ENCODE results near the gene RUVBL2.

Gene RUVBL2

GRCh38 chr19:49064768-49065611 is 71.3 kb downstream of the RUVBL2 start, which contains the start of gene NTF4:
NTF4 (minus strand) TSS chr19:49064818; CDS start chr19:49061997, 2,821 bp downstream.
- Histone ChIP-seq H3K4me3 (peak within 1 kb of the TSS; percentile 55), H3K27ac (no peak within 1 kb of the TSS)
- TF ChIP-seq, protein P1, sequence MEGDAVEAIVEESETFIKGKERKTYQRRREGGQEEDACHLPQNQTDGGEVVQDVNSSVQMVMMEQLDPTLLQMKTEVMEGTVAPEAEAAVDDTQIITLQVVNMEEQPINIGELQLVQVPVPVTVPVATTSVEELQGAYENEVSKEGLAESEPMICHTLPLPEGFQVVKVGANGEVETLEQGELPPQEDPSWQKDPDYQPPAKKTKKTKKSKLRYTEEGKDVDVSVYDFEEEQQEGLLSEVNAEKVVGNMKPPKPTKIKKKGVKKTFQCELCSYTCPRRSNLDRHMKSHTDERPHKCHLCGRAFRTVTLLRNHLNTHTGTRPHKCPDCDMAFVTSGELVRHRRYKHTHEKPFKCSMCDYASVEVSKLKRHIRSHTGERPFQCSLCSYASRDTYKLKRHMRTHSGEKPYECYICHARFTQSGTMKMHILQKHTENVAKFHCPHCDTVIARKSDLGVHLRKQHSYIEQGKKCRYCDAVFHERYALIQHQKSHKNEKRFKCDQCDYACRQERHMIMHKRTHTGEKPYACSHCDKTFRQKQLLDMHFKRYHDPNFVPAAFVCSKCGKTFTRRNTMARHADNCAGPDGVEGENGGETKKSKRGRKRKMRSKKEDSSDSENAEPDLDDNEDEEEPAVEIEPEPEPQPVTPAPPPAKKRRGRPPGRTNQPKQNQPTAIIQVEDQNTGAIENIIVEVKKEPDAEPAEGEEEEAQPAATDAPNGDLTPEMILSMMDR (IDR thresholded peaks at IDR 0.05), result no peak
- DNase-seq (ENCODE audit: low spot score), result no peak
